ENCODE results near the gene CYTH3. TPM values are rescaled to one million over a fixed set of nuclear protein-coding genes. Genes with fewer than 3 reads are reported as not detected.
"Not testable (repeated sequence)": the region's sequence is repeated elsewhere in the genome, so short reads cannot be mapped to it uniquely, and the experiment has no call there.

Gene CYTH3
- total and polyA plus RNA-seq, 2 experiments from 2014 or later: 11.9 to 15.7 TPM

- no peak overlapping the region for H2AFZ ChIP-seq
- TF ChIP-seq EZH2phosphoT487 (IDR thresholded peaks at IDR 0.05; ENCODE audit: low read depth, severe bottlenecking, unreplicated experiment) (no peak), EZH2 (IDR thresholded peaks at IDR 0.05; ENCODE audit: borderline replicate concordance) (no peak), CTCF (IDR thresholded peaks at IDR 0.05; ENCODE audit: poor library complexity) (no peak)
- H3K79me2 ChIP-seq: no peaks in the 10 kb centered on the region
- no peak for DNase-seq (ENCODE audit: low spot score)
- H3K27ac ChIP-seq: no peak overlapping the region
- no peaks in the 10 kb centered on the region for H3K4me1 ChIP-seq (ENCODE audit: insufficient read depth)
- H3K4me2 ChIP-seq: no peak overlapping the region
- no peaks in the 10 kb centered on the region for H4K20me1 ChIP-seq (ENCODE audit: insufficient read depth, poor library complexity, severe bottlenecking)
- no peaks in the 10 kb centered on the region for H3K9me2 ChIP-seq (replicated peaks; ENCODE audit: insufficient read depth)
- no peaks in the 10 kb centered on the region for H3K36me3 ChIP-seq (replicated peaks; ENCODE audit: insufficient read depth, low read depth)
- no peaks in the 10 kb centered on the region for H3K9me3 ChIP-seq (ENCODE audit: low read depth)
- WGBS (ENCODE audit: low lambda C conversion rate, missing lambda C conversion rate): 67% methylated on average over 4 of the region's 4 CpGs
- no peaks in the 10 kb centered on the region for H3K27me3 ChIP-seq
- no peak overlapping the region for H3K4me3 ChIP-seq
Observed at GRCh38 chr7:6299774-6300173, 27.4 kb upstream of the CYTH3 start.

DNA sequence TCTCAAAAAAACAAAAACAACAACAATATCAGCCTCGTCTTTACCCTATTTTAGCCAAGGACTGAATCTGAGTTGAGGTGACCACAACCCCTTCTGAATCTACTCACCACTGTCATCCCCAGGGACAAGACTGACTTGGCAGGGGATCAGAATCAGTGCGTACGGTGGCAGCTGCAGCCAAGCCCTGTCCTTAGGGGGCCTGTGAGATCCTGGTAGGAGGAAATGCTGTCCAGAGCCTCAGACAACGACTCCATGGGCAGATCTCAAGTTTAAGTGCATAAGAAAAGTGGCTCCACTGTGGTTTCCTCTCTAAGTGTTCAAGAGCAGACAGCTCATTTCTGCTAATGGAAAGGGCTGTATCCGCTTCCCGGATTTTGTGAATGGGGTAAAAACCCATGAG is 22.4 kb upstream of the CYTH3 start:
- no peak for TF ChIP-seq CTCF (IDR thresholded peaks at IDR 0.05; ENCODE audit: poor library complexity)
- no peak for TF ChIP-seq EZH2 (IDR thresholded peaks at IDR 0.05; ENCODE audit: borderline replicate concordance)
- TF ChIP-seq EZH2phosphoT487 (IDR thresholded peaks at IDR 0.05; ENCODE audit: low read depth, severe bottlenecking, unreplicated experiment): no peak
- H3K27me3 ChIP-seq: no peaks in the 10 kb centered on the region
- H3K4me3 ChIP-seq: no peak overlapping the region
- H4K20me1 ChIP-seq (ENCODE audit: insufficient read depth, poor library complexity, severe bottlenecking): no peaks in the 10 kb centered on the region
- no peaks in the 10 kb centered on the region for H3K9me2 ChIP-seq (replicated peaks; ENCODE audit: insufficient read depth)
- no peaks in the 10 kb centered on the region for H3K9me3 ChIP-seq (ENCODE audit: low read depth)
- no peaks in the 10 kb centered on the region for H3K4me1 ChIP-seq (ENCODE audit: insufficient read depth)
- no peak overlapping the region for H2AFZ ChIP-seq
- H3K79me2 ChIP-seq: no peaks in the 10 kb centered on the region
- no peak overlapping the region for H3K27ac ChIP-seq
- H3K4me2 ChIP-seq: no peak overlapping the region
- WGBS (ENCODE audit: low lambda C conversion rate, missing lambda C conversion rate): 81% methylated on average over 6 of the region's 6 CpGs
- no peak for DNase-seq (ENCODE audit: low spot score)
- no peaks in the 10 kb centered on the region for H3K36me3 ChIP-seq (replicated peaks; ENCODE audit: insufficient read depth, low read depth)

DNA sequence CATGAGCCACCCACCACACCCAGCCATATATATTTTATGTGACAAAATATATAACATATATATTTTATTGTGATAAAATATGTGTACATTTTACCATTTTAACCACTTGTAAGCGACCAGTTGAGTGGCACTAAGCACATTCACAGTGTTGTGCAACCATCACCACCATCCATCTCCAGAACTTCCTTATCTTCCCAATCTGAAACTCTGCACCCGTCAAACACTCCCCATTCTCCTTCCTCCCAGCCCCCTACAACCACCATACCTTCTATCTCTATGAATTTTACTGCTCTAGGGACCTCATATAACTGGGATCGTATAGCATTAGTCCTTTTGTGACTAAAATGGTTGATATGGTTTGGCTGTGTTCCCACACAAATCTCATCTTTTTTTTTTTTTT is 20.8 kb upstream of the CYTH3 start:
- Histone ChIP-seq H3K79me2 (no peaks in the 10 kb centered on the region), H3K27me3 (no peaks in the 10 kb centered on the region), H3K9me3 (ENCODE audit: low read depth) (no peaks in the 10 kb centered on the region), H3K4me2 (no peak overlapping the region), H3K4me3 (no peak overlapping the region), H3K9me2 (replicated peaks; ENCODE audit: insufficient read depth) (no peaks in the 10 kb centered on the region), H3K36me3 (replicated peaks; ENCODE audit: insufficient read depth, low read depth) (no peaks in the 10 kb centered on the region), H2AFZ (no peak overlapping the region), H3K27ac (no peak overlapping the region), H4K20me1 (ENCODE audit: insufficient read depth, poor library complexity, severe bottlenecking) (no peaks in the 10 kb centered on the region), H3K4me1 (ENCODE audit: insufficient read depth) (no peaks in the 10 kb centered on the region)
- DNase-seq (ENCODE audit: low spot score): no peak
- 80% methylated on average over 3 of the region's 3 CpGs for WGBS (ENCODE audit: low lambda C conversion rate, missing lambda C conversion rate)
- no peak for TF ChIP-seq EZH2phosphoT487 (IDR thresholded peaks at IDR 0.05; ENCODE audit: low read depth, severe bottlenecking, unreplicated experiment)
- no peak for TF ChIP-seq EZH2 (IDR thresholded peaks at IDR 0.05; ENCODE audit: borderline replicate concordance)
- TF ChIP-seq CTCF (IDR thresholded peaks at IDR 0.05; ENCODE audit: poor library complexity): no peak

DNA sequence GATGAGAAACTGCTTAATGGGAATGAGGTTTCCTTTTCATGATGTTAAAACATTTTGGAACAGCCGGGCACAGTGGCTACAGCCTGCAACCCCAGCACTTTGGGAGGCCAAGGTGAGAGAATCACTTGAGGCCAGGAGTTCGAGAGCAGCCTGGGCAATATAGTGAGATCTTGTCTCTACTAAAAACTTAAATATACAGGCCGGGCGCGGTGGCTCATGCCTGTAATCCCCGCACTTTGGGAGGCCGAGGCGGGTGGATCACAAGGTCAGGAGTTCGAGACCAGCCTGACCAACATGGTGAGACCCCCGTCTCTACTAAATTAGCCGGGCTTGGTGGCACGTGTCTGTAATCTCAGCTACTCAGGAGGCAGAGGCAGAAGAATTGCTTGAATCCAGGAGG is 19.5 kb upstream of the CYTH3 start:
- H4K20me1 ChIP-seq (ENCODE audit: insufficient read depth, poor library complexity, severe bottlenecking); H3K27me3 ChIP-seq; H3K27ac ChIP-seq; H3K36me3 ChIP-seq (replicated peaks; ENCODE audit: insufficient read depth, low read depth); H2AFZ ChIP-seq; H3K4me2 ChIP-seq; H3K9me2 ChIP-seq (replicated peaks; ENCODE audit: insufficient read depth); DNase-seq (ENCODE audit: low spot score); H3K9me3 ChIP-seq (ENCODE audit: low read depth); H3K4me3 ChIP-seq; H3K79me2 ChIP-seq; H3K4me1 ChIP-seq (ENCODE audit: insufficient read depth): not testable (repeated sequence)
- WGBS (ENCODE audit: low lambda C conversion rate, missing lambda C conversion rate): 96% methylated on average over 12 of the region's 12 CpGs

Data from hepatocyte (in vitro differentiated cells).